GM19397 (cell line): ENCODE data around the gene C8G.

Experiments used
- ATAC-seq: cut with Tn5 transposase; IDR thresholded peaks from one replicate; pipeline ENCODE4 v1.9.1; 2021; ENCODE audit warnings: mild to moderate bottlenecking, moderate library complexity; ENCODE audit not compliant: unreplicated experiment

Gene C8G

GRCh38 chr9:136944519-136945332, at the start of gene C8G, which contains the start of gene FBXW5:
Gene C8G (plus strand): TSS chr9:136945243. CDS start chr9:136945321, 78 bp downstream.
Gene FBXW5 (minus strand): TSS chr9:136944738. CDS start chr9:136944083, 655 bp downstream.
- peak; percentile 79 for ATAC-seq

- ATAC-seq, result no peak
Measured at GRCh38 chr9:136896027-136896426, 49.0 kb upstream of the C8G start.

- no peak for ATAC-seq
Measured at GRCh38 chr9:136898483-136899100, 46.5 kb upstream of the C8G start.

GRCh38 chr9:136899196-136899595, 45.8 kb upstream of the C8G start:
- peak; percentile 45 for ATAC-seq

GRCh38 chr9:136900556-136900955, 44.5 kb upstream of the C8G start:
- no peak for ATAC-seq

- ATAC-seq, result no peak
Measured at GRCh38 chr9:136900988-136901515, 44.0 kb upstream of the C8G start.

- no peak for ATAC-seq
Measured at GRCh38 chr9:136901516-136902258, 43.4 kb upstream of the C8G start.

GRCh38 chr9:136902259-136902821, 42.7 kb upstream of the C8G start:
- ATAC-seq, result no peak

- no peak for ATAC-seq
Measured at GRCh38 chr9:136903041-136903554, 41.9 kb upstream of the C8G start.

- ATAC-seq, result no peak
Measured at GRCh38 chr9:136906266-136906665, 38.8 kb upstream of the C8G start.

- ATAC-seq, result no peak
Measured at GRCh38 chr9:136907011-136907914, 37.8 kb upstream of the C8G start.

- ATAC-seq, result no peak
Measured at GRCh38 chr9:136910197-136910900, 34.7 kb upstream of the C8G start.

- ATAC-seq, result no peak
Measured at GRCh38 chr9:136910901-136911245, 34.2 kb upstream of the C8G start.

- ATAC-seq, result no peak
Measured at GRCh38 chr9:136913701-136914438, 31.2 kb upstream of the C8G start.

- ATAC-seq, result no peak
Measured at GRCh38 chr9:136915632-136916329, 29.3 kb upstream of the C8G start.

GRCh38 chr9:136916330-136917184, 28.5 kb upstream of the C8G start:
- no peak for ATAC-seq

- ATAC-seq, result no peak
Measured at GRCh38 chr9:136917902-136918301, 27.1 kb upstream of the C8G start.
